GM23248 (cell line): ENCODE data around the gene PLBD2. TPM values are rescaled to one million over a fixed set of nuclear protein-coding genes. Genes with fewer than 3 reads are reported as not detected.

Experiments used
- DNase-seq: peaks from one replicate; pipeline ENCODE4 v3.0.0-alpha.2; 2015
- H2AFZ ChIP-seq: fragments of 200-600 bp; sonication (generic); 2 replicates; pipeline ENCODE4 v1.6.1; 2016; ENCODE audit warnings: antibody characterized with exemption
- H3F3A ChIP-seq: fragments of 200-600 bp; sonication (generic); 2 replicates; pipeline ENCODE4 v1.6.1; 2016; ENCODE audit warnings: mild to moderate bottlenecking, antibody characterized with exemption, mixed run types; ENCODE audit not compliant: insufficient read depth
- H3K27ac ChIP-seq: fragments of 200-600 bp; sonication (generic); 2 replicates; pipeline ENCODE4 v1.5.1; 2016; ENCODE audit warnings: mild to moderate bottlenecking
- H3K27me3 ChIP-seq: fragments of 200-600 bp; sonication (generic); replicated peaks from 2 replicates; pipeline ENCODE4 v1.6.1; 2016; ENCODE audit warnings: mild to moderate bottlenecking; ENCODE audit not compliant: insufficient read depth
- H3K36me3 ChIP-seq: fragments of 200-600 bp; sonication (generic); 2 replicates; pipeline ENCODE4 v1.6.1; 2016; ENCODE audit warnings: low read depth, mild to moderate bottlenecking
- H3K4me1 ChIP-seq: fragments of 200-600 bp; sonication (generic); 2 replicates; pipeline ENCODE4 v1.6.1; 2016; ENCODE audit warnings: mild to moderate bottlenecking; ENCODE audit not compliant: insufficient read depth
- H3K4me2 ChIP-seq: fragments of 200-600 bp; sonication (generic); one replicate; pipeline ENCODE4 v1.6.1; 2016; ENCODE audit warnings: mild to moderate bottlenecking; ENCODE audit not compliant: unreplicated experiment
- H3K4me3 ChIP-seq: fragments of 200-600 bp; sonication (generic); 2 replicates; pipeline ENCODE4 v1.5.1; 2016; ENCODE audit warnings: mild to moderate bottlenecking
- H3K79me2 ChIP-seq: fragments of 200-600 bp; sonication (generic); 2 replicates; pipeline ENCODE4 v1.6.1; 2016; ENCODE audit warnings: mild to moderate bottlenecking; ENCODE audit not compliant: insufficient read depth
- H3K9ac ChIP-seq: fragments of 200-600 bp; sonication (generic); 2 replicates; pipeline ENCODE4 v1.6.1; 2016; ENCODE audit warnings: mild to moderate bottlenecking
- H3K9me2 ChIP-seq: fragments of 200-600 bp; sonication (generic); 2 replicates; pipeline ENCODE4 v1.6.1; 2016; ENCODE audit warnings: mixed run types, mild to moderate bottlenecking, moderate library complexity; ENCODE audit not compliant: insufficient read depth
- H3K9me3 ChIP-seq: fragments of 200-600 bp; sonication (generic); one replicate; pipeline ENCODE4 v1.6.1; 2017; ENCODE audit warnings: low read depth
- H4K20me1 ChIP-seq: fragments of 200-600 bp; sonication (generic); 2 replicates; pipeline ENCODE4 v1.6.0; 2016; ENCODE audit not compliant: insufficient read depth
- EZH2 ChIP-seq: fragments of 200-600 bp; sonication (generic); IDR thresholded peaks from 2 replicates; pipeline ENCODE4 v1.6.1; 2018; ENCODE audit warnings: antibody characterized with exemption, mild to moderate bottlenecking; ENCODE audit not compliant: insufficient read depth, poor library complexity, severe bottlenecking
- EZH2phosphoT487 ChIP-seq: fragments of 200-600 bp; sonication (generic); IDR thresholded peaks from 2 replicates; pipeline ENCODE4 v1.6.1; 2018; ENCODE audit warnings: antibody characterized with exemption, moderate library complexity, mild to moderate bottlenecking, low read depth; ENCODE audit not compliant: insufficient read depth
- WGBS, 2 experiments: methylation state at CpG; one replicate each; pipeline ENCODE4 v1.1.6; 2015 to 2017; ENCODE audit warnings: low lambda C conversion rate in 2 of 2, low coverage in 1 of 2; ENCODE audit errors: missing lambda C conversion rate in 2 of 2; 5-methylcytosine and 5-hydroxymethylcytosine counted together
- in situ Hi-C: fragments of 300-500 bp; cut with MboI; formaldehyde crosslinking; loops from 2 replicates; pipeline ENCODE4 v1.15.0; 2020
- polyA plus RNA-seq: library from polyadenylated mRNA; unstranded; fragments of >200 nt; fragmentation: Nextera tagmentation; extraction: Ambion mirVana; gene quantifications from 2 replicates; pipeline ENCODE4 v1.2.1, GENCODE V29; 2016
- total RNA-seq: library from RNA; depleted of rRNA; stranded (reverse); fragments of >200 nt; shearing (Covaris generic); gene quantifications from 2 replicates; pipeline ENCODE4 v1.2.3, GENCODE V29; 2014

PLBD2 gene
- total and polyA plus RNA-seq, 2 experiments from 2014 or later = 38.5 to 58.5 TPM

DNA sequence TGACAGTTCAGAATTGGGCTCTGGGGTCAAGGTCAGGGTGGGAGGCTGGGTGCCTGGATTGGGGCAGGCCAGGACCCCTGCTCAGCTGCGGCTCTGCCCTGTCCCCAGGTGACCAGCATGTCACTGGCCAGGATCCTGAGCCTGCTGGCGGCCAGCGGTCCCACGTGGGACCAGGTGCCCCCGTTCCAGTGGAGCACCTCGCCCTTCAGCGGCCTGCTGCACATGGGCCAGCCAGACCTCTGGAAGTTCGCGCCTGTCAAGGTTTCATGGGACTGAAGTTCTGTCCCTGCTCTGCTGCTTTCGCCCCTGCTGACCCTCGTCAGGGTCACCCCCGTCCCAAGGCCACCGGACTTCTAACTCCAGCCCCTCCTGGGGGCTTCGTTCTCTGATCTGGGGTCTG lies 30.0 kb downstream of the PLBD2 start:
- in situ Hi-C loops = no loop called here
- Histone ChIP-seq H3K4me1 (no peaks in the 10 kb centered on the region), H4K20me1 (no peaks in the 10 kb centered on the region), H3K9ac (no peak overlapping the region), H3K4me3 (no peak overlapping the region), H3K9me2 (no peaks in the 10 kb centered on the region), H3K36me3 (no peaks in the 10 kb centered on the region), H2AFZ (no peak overlapping the region), H3K27ac (no peak overlapping the region), H3F3A (no peaks in the 10 kb centered on the region), H3K4me2 (no peak overlapping the region), H3K9me3 (no peaks in the 10 kb centered on the region), H3K79me2 (no peaks in the 10 kb centered on the region), H3K27me3 (no peaks in the 10 kb centered on the region)
- DNase-seq = no peak
- WGBS, 2 experiments = 90 to 96% methylated on average over 14 of the region's 14 CpGs
- TF ChIP-seq EZH2 (no peak), EZH2phosphoT487 (no peak)

- Histone ChIP-seq H3K4me1 (no peaks in the 10 kb centered on the region), H4K20me1 (no peaks in the 10 kb centered on the region), H3K27me3 (no peaks in the 10 kb centered on the region), H3K79me2 (no peaks in the 10 kb centered on the region), H3K4me2 (no peak overlapping the region), H3F3A (no peaks in the 10 kb centered on the region), H3K9me3 (no peaks in the 10 kb centered on the region), H3K27ac (no peak overlapping the region), H3K4me3 (no peak overlapping the region), H3K9me2 (no peaks in the 10 kb centered on the region), H3K9ac (no peak overlapping the region), H3K36me3 (no peaks in the 10 kb centered on the region), H2AFZ (no peak overlapping the region)
- in situ Hi-C loops = no loop called here
- TF ChIP-seq EZH2 (no peak), EZH2phosphoT487 (no peak)
- no peak for DNase-seq
- WGBS, 2 experiments = 82 to 84% methylated on average over 5 to 6 of the region's 6 CpGs
Observed at GRCh38 chr12:113390064-113391043, 32.0 kb downstream of the PLBD2 start.

DNA sequence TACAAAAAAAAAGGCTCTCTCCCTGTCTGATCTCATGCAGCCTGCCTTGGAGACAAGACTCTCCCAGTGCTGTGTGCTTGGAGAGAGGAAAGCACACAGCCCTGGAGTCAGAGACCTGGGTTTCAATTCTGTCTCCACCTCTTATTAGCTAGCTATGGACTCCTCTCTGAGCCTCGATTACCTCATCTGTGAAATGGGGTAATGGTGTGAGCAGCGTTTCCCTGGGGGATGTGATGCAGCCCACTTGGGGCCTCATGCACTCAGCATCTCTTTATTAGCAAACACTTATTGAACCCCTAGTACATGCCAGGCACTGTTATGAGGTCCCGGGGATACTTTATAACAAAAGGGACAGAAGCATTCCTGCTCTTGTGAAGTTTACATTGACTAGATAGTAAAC lies 32.8 kb downstream of the PLBD2 start:
- 95 to 96% methylated on average over 3 of the region's 3 CpGs for WGBS, 2 experiments
- no peak overlapping the region for H3K4me3 ChIP-seq
- H3K9me3 ChIP-seq = no peaks in the 10 kb centered on the region
- no peaks in the 10 kb centered on the region for H3K4me1 ChIP-seq
- no peaks in the 10 kb centered on the region for H3K36me3 ChIP-seq
- no peaks in the 10 kb centered on the region for H4K20me1 ChIP-seq
- in situ Hi-C loops = no loop called here
- H3K9ac ChIP-seq = no peak overlapping the region
- no peak for DNase-seq
- no peak for TF ChIP-seq EZH2
- no peaks in the 10 kb centered on the region for H3F3A ChIP-seq
- H3K9me2 ChIP-seq = no peaks in the 10 kb centered on the region
- no peaks in the 10 kb centered on the region for H3K79me2 ChIP-seq
- H3K27ac ChIP-seq = no peak overlapping the region
- H3K27me3 ChIP-seq = no peaks in the 10 kb centered on the region
- no peak overlapping the region for H3K4me2 ChIP-seq
- no peak overlapping the region for H2AFZ ChIP-seq

- Histone ChIP-seq H3K9me3 (no peaks in the 10 kb centered on the region), H3K4me2 (no peak overlapping the region), H3K27ac (no peak overlapping the region), H2AFZ (no peak overlapping the region), H3F3A (no peaks in the 10 kb centered on the region), H3K36me3 (no peaks in the 10 kb centered on the region), H3K4me3 (no peak overlapping the region), H3K4me1 (no peaks in the 10 kb centered on the region), H3K9ac (no peak overlapping the region), H3K79me2 (no peaks in the 10 kb centered on the region), H3K27me3 (no peaks in the 10 kb centered on the region), H3K9me2 (no peaks in the 10 kb centered on the region), H4K20me1 (no peaks in the 10 kb centered on the region)
- 94 to 95% methylated on average over 9 of the region's 9 CpGs for WGBS, 2 experiments
- DNase-seq = no peak
- TF ChIP-seq EZH2phosphoT487 (no peak), EZH2 (no peak)
- in situ Hi-C loops = no loop called here
Observed at GRCh38 chr12:113391650-113392337, 33.4 kb downstream of the PLBD2 start.
